Measurements from ENCODE around the gene CD8A.

The CD8A gene

DNA sequence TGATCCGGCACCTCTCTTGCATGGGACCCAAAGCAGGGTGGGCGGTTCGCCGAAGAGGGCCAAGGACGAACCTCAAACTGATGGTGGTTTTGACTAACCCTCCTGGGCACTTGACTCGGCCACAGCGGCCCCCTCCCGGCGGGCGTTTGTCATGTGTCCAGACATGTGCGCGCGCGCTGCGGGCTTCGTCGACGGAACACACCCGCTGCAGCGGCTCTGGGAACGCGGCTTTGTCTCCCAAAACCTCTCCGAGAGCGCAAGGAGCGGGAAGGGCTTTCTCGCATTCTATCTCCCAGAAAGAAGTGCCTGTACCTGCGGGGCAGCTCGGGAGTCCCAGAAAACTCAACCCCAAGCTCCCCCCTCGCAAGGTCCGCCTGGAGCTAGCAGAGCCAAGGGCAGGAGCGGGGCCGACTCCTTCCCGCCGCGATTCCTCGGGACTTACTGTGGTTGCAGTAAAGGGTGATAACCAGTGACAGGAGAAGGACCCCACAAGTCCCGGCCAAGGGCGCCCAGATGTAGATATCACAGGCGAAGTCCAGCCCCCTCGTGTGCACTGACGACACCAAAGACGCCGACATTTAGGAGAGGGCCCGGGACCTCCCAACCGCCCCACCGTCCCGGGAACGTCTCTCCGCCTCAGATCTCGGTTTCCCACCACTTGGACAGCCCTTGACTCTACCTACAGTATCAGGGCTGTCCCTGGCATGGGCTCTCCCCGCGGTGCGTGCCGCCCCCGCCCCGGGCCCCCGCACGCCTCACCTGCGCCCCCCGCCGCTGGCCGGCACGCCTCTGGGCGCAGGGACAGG lies 1.6 kb downstream of the CD8A start:
- Mint-ChIP-seq H3K4me3 (peak overlapping the region; percentile 40 to 61 (median 48)), H3K4me1 (peaks cover 19% of the 10 kb centered on the region), H3K36me3 (ENCODE audit: low read depth) (no peaks in the 10 kb centered on the region), H3K27me3 (ENCODE audit: low read depth) (peaks cover 93% of the 10 kb centered on the region), H3K9me3 (peaks cover 8% of the 10 kb centered on the region), H3K27ac (no peak overlapping the region)
- TF ChIP-seq CTCF (IDR thresholded peaks at IDR 0.05; ENCODE audit: unreplicated experiment in 3 of 3), result no peak

- H3K4me3 Mint-ChIP-seq, result peak overlapping the region in 1 of 3 experiments; percentile 29
- TF ChIP-seq CTCF (IDR thresholded peaks at IDR 0.05; ENCODE audit: unreplicated experiment in 3 of 3), result no peak
- H3K27ac Mint-ChIP-seq, result no peak overlapping the region
- H3K27me3 Mint-ChIP-seq (ENCODE audit: low read depth), result peaks cover 84% of the 10 kb centered on the region
- no peaks in the 10 kb centered on the region for H3K36me3 Mint-ChIP-seq (ENCODE audit: low read depth)
- peaks cover 7% of the 10 kb centered on the region for H3K9me3 Mint-ChIP-seq
- H3K4me1 Mint-ChIP-seq, result peaks cover 19% of the 10 kb centered on the region
Observed at GRCh38 chr2:86788165-86788564, 2.5 kb downstream of the CD8A start.

DNA sequence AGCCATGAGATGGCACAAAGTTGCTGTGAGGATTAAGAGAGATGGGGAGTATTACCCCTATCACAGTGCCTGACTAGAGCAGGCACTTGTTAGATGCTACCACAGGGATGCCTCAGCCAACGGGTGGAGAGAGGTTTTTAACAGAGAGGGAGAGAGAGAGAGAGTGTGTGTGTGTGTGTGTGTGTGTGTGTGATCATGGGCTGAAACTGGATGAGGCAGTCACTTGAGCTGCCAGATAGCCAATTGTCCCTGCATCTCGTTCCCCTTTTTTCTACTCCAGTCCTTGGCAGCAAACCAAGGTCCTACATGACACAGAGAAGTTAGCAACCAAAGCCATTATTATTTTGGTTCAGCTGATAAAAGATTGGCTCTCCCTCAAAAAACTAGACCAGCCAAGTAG lies 3.0 kb downstream of the CD8A start:
- H3K9me3 Mint-ChIP-seq, result peaks cover 3% of the 10 kb centered on the region
- H3K4me3 Mint-ChIP-seq, result peak overlapping the region; percentile 11 to 33 (median 29)
- TF ChIP-seq CTCF (IDR thresholded peaks at IDR 0.05; ENCODE audit: unreplicated experiment in 3 of 3), result no peak
- no peaks in the 10 kb centered on the region for H3K36me3 Mint-ChIP-seq (ENCODE audit: low read depth)
- H3K27ac Mint-ChIP-seq, result no peak overlapping the region
- peaks cover 19% of the 10 kb centered on the region for H3K4me1 Mint-ChIP-seq
- peaks cover 80% of the 10 kb centered on the region for H3K27me3 Mint-ChIP-seq (ENCODE audit: low read depth)

GRCh38 chr2:86786001-86786536 lies 4.6 kb downstream of the CD8A start:
- no peaks in the 10 kb centered on the region for H3K9me3 Mint-ChIP-seq
- no peak overlapping the region for H3K4me3 Mint-ChIP-seq
- H3K27me3 Mint-ChIP-seq (ENCODE audit: low read depth), result peaks cover 63% of the 10 kb centered on the region
- no peak overlapping the region for H3K27ac Mint-ChIP-seq
- H3K36me3 Mint-ChIP-seq (ENCODE audit: low read depth), result no peaks in the 10 kb centered on the region
- peaks cover 10% of the 10 kb centered on the region for H3K4me1 Mint-ChIP-seq
- TF ChIP-seq CTCF (IDR thresholded peaks at IDR 0.05; ENCODE audit: unreplicated experiment in 3 of 3), result no peak

DNA sequence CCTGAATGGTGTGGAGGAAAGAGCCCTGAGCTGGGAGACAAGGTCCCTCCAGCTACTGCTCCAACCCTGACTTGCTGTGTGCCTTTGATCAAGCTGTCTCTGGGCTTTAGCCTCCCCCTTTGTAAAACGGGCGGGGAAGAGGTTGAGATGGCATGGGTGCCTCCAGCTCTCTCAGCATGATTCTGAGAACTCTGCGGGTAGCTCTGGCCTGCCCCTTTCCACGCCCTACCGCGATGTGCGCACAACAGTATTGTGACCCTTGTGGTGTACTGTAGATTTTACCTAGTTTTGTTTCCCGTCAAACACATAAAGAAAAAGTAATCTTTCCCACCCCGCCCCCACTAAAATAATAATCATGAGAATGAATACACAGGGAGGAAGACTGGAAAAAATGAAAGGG lies 5.3 kb downstream of the CD8A start:
- H3K9me3 Mint-ChIP-seq, result no peaks in the 10 kb centered on the region
- TF ChIP-seq CTCF (IDR thresholded peaks at IDR 0.05; ENCODE audit: unreplicated experiment in 3 of 3), result no peak
- peaks cover 59% of the 10 kb centered on the region for H3K27me3 Mint-ChIP-seq (ENCODE audit: low read depth)
- no peaks in the 10 kb centered on the region for H3K36me3 Mint-ChIP-seq (ENCODE audit: low read depth)
- no peak overlapping the region for H3K27ac Mint-ChIP-seq
- no peak overlapping the region for H3K4me3 Mint-ChIP-seq
- H3K4me1 Mint-ChIP-seq, result peaks cover 6% of the 10 kb centered on the region
